ENCODE data around the gene FAM151A. TPM values are rescaled to one million over a fixed set of nuclear protein-coding genes. Genes with fewer than 3 reads are reported as not detected.

The FAM151A gene
- total and polyA plus RNA-seq, 9 donors: 0.06 TPM; not detected in 8

DNA sequence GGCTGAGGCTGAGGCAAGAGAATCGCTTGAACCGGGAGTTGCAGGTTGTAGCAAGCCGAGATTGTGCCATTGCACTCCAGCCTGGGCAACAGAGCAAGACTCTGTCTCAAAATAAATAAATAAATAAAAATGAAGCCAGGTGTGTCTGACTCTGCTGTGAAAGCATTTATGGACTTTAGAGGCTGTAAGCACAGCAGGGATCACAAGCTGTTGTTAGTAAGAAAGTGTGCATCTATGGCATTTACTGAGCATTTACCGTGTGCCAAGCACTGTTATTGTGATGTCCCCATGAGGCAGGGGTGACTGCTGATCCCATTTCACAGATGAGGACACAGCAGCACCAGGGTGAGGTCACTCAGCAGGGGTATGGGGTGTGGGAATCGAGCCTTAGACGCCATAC, 20.1 kb downstream of the FAM151A start:
- whole genome bisulfite sequencing, 3 donors: 90 to 93% (median 92%) methylated on average over 6 of the region's 6 CpGs
- TF ChIP-seq EP300 (IDR thresholded peaks at IDR 0.05): no peak
- TF ChIP-seq, protein P1, sequence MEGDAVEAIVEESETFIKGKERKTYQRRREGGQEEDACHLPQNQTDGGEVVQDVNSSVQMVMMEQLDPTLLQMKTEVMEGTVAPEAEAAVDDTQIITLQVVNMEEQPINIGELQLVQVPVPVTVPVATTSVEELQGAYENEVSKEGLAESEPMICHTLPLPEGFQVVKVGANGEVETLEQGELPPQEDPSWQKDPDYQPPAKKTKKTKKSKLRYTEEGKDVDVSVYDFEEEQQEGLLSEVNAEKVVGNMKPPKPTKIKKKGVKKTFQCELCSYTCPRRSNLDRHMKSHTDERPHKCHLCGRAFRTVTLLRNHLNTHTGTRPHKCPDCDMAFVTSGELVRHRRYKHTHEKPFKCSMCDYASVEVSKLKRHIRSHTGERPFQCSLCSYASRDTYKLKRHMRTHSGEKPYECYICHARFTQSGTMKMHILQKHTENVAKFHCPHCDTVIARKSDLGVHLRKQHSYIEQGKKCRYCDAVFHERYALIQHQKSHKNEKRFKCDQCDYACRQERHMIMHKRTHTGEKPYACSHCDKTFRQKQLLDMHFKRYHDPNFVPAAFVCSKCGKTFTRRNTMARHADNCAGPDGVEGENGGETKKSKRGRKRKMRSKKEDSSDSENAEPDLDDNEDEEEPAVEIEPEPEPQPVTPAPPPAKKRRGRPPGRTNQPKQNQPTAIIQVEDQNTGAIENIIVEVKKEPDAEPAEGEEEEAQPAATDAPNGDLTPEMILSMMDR (IDR thresholded peaks at IDR 0.05): no peak
- TF ChIP-seq POLR2A (IDR thresholded peaks at IDR 0.05): no peak
- intact Hi-C loops (cut with DNase I): no loop called here
- no peaks in the 10 kb centered on the region for H3K27me3 ChIP-seq
- no peak overlapping the region for H3K4me3 ChIP-seq
- no peaks in the 10 kb centered on the region for H3K4me1 ChIP-seq (ENCODE audit: insufficient read depth)
- no peaks in the 10 kb centered on the region for H3K36me3 ChIP-seq
- no peak for DNase-seq
- H3K9me3 ChIP-seq: no peaks in the 10 kb centered on the region
- H3K27ac ChIP-seq: no peak overlapping the region

DNA sequence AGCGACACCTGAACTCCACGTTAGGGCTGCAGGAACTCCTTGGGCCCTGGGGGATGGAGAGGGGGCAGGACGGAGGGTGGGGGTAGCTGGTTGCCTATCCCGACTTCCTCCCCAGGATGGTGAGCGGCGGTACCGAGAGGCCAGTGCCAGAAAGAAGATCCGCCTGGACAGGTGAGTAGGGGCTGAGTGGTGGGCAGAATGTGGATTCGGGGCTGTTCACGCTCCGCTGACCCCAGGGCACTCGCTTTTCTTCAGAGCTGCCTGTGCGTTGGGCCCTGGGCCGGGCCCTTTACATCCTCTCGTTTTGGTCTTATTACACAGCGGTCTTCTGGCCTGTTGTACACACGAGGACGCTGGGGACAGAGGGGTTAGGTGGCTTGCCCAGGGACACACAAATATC, 20.8 kb downstream of the FAM151A start:
- WGBS, 3 donors: 89 to 92% (median 90%) methylated on average over 18 of the region's 18 CpGs
- intact Hi-C loops (cut with DNase I): no loop called here
- Histone ChIP-seq H3K4me1 (ENCODE audit: insufficient read depth) (no peaks in the 10 kb centered on the region), H3K9me3 (no peaks in the 10 kb centered on the region), H3K27me3 (no peaks in the 10 kb centered on the region), H3K36me3 (no peaks in the 10 kb centered on the region), H3K27ac (no peak overlapping the region), H3K4me3 (no peak overlapping the region)
- no peak for DNase-seq
- no peak for TF ChIP-seq POLR2A (IDR thresholded peaks at IDR 0.05)
- TF ChIP-seq, protein P1 (IDR thresholded peaks at IDR 0.05): no peak
- TF ChIP-seq EP300 (IDR thresholded peaks at IDR 0.05): no peak

DNA sequence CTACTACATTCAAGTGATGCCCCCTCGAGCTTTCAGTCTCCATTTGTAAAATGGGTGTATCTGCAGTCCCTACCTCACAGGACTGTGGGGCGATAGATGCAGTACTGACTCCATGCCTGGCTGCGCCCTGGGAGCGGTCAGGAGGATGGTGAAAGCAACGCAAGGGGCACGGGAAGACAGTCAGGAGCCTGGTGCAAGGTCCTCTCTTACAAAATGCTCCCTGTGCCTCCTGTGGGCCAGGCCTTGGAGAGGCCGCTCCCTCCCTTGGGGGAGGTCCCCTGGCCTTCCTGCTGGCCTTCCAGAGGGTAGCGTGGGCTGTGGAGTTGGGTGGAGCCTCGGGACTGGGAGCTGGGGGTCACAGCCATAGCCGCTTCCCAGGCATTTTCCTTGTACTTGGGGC, 21.6 kb downstream of the FAM151A start:
- TF ChIP-seq, protein P1 (IDR thresholded peaks at IDR 0.05): no peak
- no peaks in the 10 kb centered on the region for H3K36me3 ChIP-seq
- 84 to 85% (median 84%) methylated on average over 10 of the region's 10 CpGs for WGBS, 3 donors
- no peaks in the 10 kb centered on the region for H3K27me3 ChIP-seq
- H3K4me3 ChIP-seq: no peak overlapping the region
- DNase-seq: no peak
- H3K4me1 ChIP-seq (ENCODE audit: insufficient read depth): no peaks in the 10 kb centered on the region
- no peak overlapping the region for H3K27ac ChIP-seq
- H3K9me3 ChIP-seq: no peaks in the 10 kb centered on the region
- intact Hi-C loops (cut with DNase I): no loop called here

GRCh38 chr1:54600947-54601721, 22.2 kb downstream of the FAM151A start:
- no peak overlapping the region for H3K4me3 ChIP-seq
- intact Hi-C loops (cut with DNase I): no loop called here
- no peaks in the 10 kb centered on the region for H3K4me1 ChIP-seq (ENCODE audit: insufficient read depth)
- 81 to 87% (median 85%) methylated on average over 16 to 21 of the region's 21 CpGs for whole genome bisulfite sequencing, 3 donors
- TF ChIP-seq, protein P1 (IDR thresholded peaks at IDR 0.05): no peak
- no peak for TF ChIP-seq POLR2A (IDR thresholded peaks at IDR 0.05)
- TF ChIP-seq EP300 (IDR thresholded peaks at IDR 0.05): no peak
- no peak overlapping the region for H3K27ac ChIP-seq
- H3K27me3 ChIP-seq: no peaks in the 10 kb centered on the region
- no peaks in the 10 kb centered on the region for H3K9me3 ChIP-seq
- no peaks in the 10 kb centered on the region for H3K36me3 ChIP-seq
- DNase-seq: no peak
